ENCODE data around the gene CLK2. TPM values are rescaled to one million over a fixed set of nuclear protein-coding genes. Genes with fewer than 3 reads are reported as not detected.
"Not testable (repeated sequence)": the region's sequence is repeated elsewhere in the genome, so short reads cannot be mapped to it uniquely, and the experiment has no call there.

The CLK2 gene
- polyA plus RNA-seq, 1 donor (not counting 4 experiments of a cell fraction or from before 2014, with no cell fraction given): 45.3 TPM

GRCh38 chr1:155293086-155293749, 19.9 kb upstream of the CLK2 start:
- Histone ChIP-seq H3K9me3 (ENCODE audit: control insufficient read depth, low read depth, low read length) (no peaks in the 10 kb centered on the region), H3K9me1 (ENCODE audit: control insufficient read depth, extremely low read depth, insufficient read depth, low read length) (no peaks in the 10 kb centered on the region), H3K4me3 (ENCODE audit: control insufficient read depth in 2 of 3, extremely low read depth in 1 of 3, insufficient read depth in 2 of 3, low read depth in 1 of 3, low read length in 3 of 3) (no peak overlapping the region), H3K4me1 (ENCODE audit: control insufficient read depth, extremely low read depth, insufficient read depth, low read length) (peaks cover 12% of the 10 kb centered on the region), H3K79me2 (ENCODE audit: control insufficient read depth, insufficient read depth, low read length) (no peaks in the 10 kb centered on the region), H3K9ac (ENCODE audit: control insufficient read depth, extremely low read depth, insufficient read depth, low read length) (no peak overlapping the region), H3K4me2 (ENCODE audit: control insufficient read depth, extremely low read depth, insufficient read depth, low read depth, low read length) (no peak overlapping the region), H3K27me3 (ENCODE audit: control insufficient read depth, extremely low read depth, insufficient read depth, low read length) (peaks cover 18% of the 10 kb centered on the region), H2AFZ (ENCODE audit: control insufficient read depth, low read length) (no peak overlapping the region), H3K27ac (ENCODE audit: control insufficient read depth, insufficient read depth, low read length) (no peak overlapping the region), H3K36me3 (ENCODE audit: control insufficient read depth in 2 of 2, extremely low read depth in 1 of 2, insufficient read depth in 2 of 2, low read length in 2 of 2) (no peaks in the 10 kb centered on the region), H4K20me1 (ENCODE audit: control insufficient read depth, extremely low read depth, insufficient read depth, low read length) (no peaks in the 10 kb centered on the region)
- TF ChIP-seq CTCF (optimal IDR thresholded peaks at IDR 0.05 in 1 of 3, IDR thresholded peaks at IDR 0.05 in 1 of 3, conservative IDR thresholded peaks at IDR 0.05 in 1 of 3; ENCODE audit: extremely low read depth in 1 of 3, insufficient read depth in 2 of 3, low read length in 3 of 3): no peak
- TF ChIP-seq EZH2 (IDR thresholded peaks at IDR 0.05; ENCODE audit: low read length): no peak
- dilution Hi-C loops (cut with MboI; ENCODE audit: extremely low pct_ligation_motif_present, low sequenced_read_pairs): no loop called here
- DNase-seq (ENCODE audit: low read depth, low spot score): no peak
- no peak for FAIRE-seq

GRCh38 chr1:155291006-155291405, 17.7 kb upstream of the CLK2 start:
- H3K36me3 ChIP-seq (ENCODE audit: control insufficient read depth in 2 of 2, extremely low read depth in 1 of 2, insufficient read depth in 2 of 2, low read length in 2 of 2); H3K79me2 ChIP-seq (ENCODE audit: control insufficient read depth, insufficient read depth, low read length); H3K4me2 ChIP-seq (ENCODE audit: control insufficient read depth, extremely low read depth, insufficient read depth, low read depth, low read length); DNase-seq (ENCODE audit: low read depth, low spot score); dilution Hi-C loops (cut with MboI; ENCODE audit: extremely low pct_ligation_motif_present, low sequenced_read_pairs); FAIRE-seq; H4K20me1 ChIP-seq (ENCODE audit: control insufficient read depth, extremely low read depth, insufficient read depth, low read length); H2AFZ ChIP-seq (ENCODE audit: control insufficient read depth, low read length); H3K4me3 ChIP-seq (ENCODE audit: control insufficient read depth in 2 of 3, extremely low read depth in 1 of 3, insufficient read depth in 2 of 3, low read depth in 1 of 3, low read length in 3 of 3); H3K9me1 ChIP-seq (ENCODE audit: control insufficient read depth, extremely low read depth, insufficient read depth, low read length); H3K27ac ChIP-seq (ENCODE audit: control insufficient read depth, insufficient read depth, low read length); H3K9ac ChIP-seq (ENCODE audit: control insufficient read depth, extremely low read depth, insufficient read depth, low read length); H3K9me3 ChIP-seq (ENCODE audit: control insufficient read depth, low read depth, low read length): not testable (repeated sequence)
- Histone ChIP-seq H3K4me1 (ENCODE audit: control insufficient read depth, extremely low read depth, insufficient read depth, low read length) (peaks cover 12% of the 10 kb centered on the region), H3K27me3 (ENCODE audit: control insufficient read depth, extremely low read depth, insufficient read depth, low read length) (peaks cover 17% of the 10 kb centered on the region)
